Measurements from ENCODE around the gene TMBIM1. TPM values are rescaled to one million over a fixed set of nuclear protein-coding genes. Genes with fewer than 3 reads are reported as not detected.

Gene TMBIM1
- total and polyA plus RNA-seq, 2 donors (not counting 3 experiments of a cell fraction or from before 2014, with no cell fraction given): 141 to 229 TPM

- H3K79me2 ChIP-seq (ENCODE audit: control insufficient read depth, insufficient read depth, low read length): peaks cover 50% of the 10 kb centered on the region
These were observed 10.9 kb downstream of the TMBIM1 start for GRCh38 chr2:218281449-218281848.

More at GRCh38 chr2:218281449-218281848, 10.9 kb downstream of the TMBIM1 start:
- no peak overlapping the region for H3K4me2 ChIP-seq (ENCODE audit: insufficient read depth, low read length)
- no peaks in the 10 kb centered on the region for H3K27me3 ChIP-seq (ENCODE audit: control insufficient read depth in 2 of 2, insufficient read depth in 2 of 2, low read length in 2 of 2)
- no peak overlapping the region for H3K9ac ChIP-seq (replicated peaks; ENCODE audit: extremely low read depth, insufficient read depth, low read length)
- no TSS peak for BruUV-seq (replicated peaks)
- ChIA-PET POLR2A (no interaction called here), CTCF (interaction anchor here (1.5 kb wide), 1 partner anchor 8 kb away, joined by 7 read pairs; no protein-coding TSS in a partner anchor)
- H3K36me3 ChIP-seq (ENCODE audit: control insufficient read depth in 2 of 2, extremely low read depth in 1 of 2, insufficient read depth in 2 of 2, low read length in 2 of 2): peaks cover 12 to 48% of the 10 kb centered on the region in 2 experiments
- H4K20me1 ChIP-seq (replicated peaks; ENCODE audit: control insufficient read depth, extremely low read depth, insufficient read depth, low read length): no peaks in the 10 kb centered on the region
- H3K4me3 ChIP-seq (replicated peaks in 1 of 3; ENCODE audit: insufficient read depth in 1 of 3, low read depth in 1 of 3, low read length in 3 of 3): no peak overlapping the region
- FAIRE-seq: no peak
- H3K9me3 ChIP-seq (replicated peaks; ENCODE audit: control insufficient read depth, insufficient read depth, low read length): no peaks in the 10 kb centered on the region
- no peak overlapping the region for H2AFZ ChIP-seq (ENCODE audit: low read depth, low read length)
- H3K9me1 ChIP-seq (replicated peaks; ENCODE audit: control insufficient read depth, extremely low read depth, insufficient read depth, low read length): no peaks in the 10 kb centered on the region
- DNase-seq (ENCODE audit: low read depth, low spot score): no peak
- dilution Hi-C loops (cut with MboI; ENCODE audit: extremely low pct_ligation_motif_present, low sequenced_read_pairs) (no loop called here), intact Hi-C loops (cut with micrococcal nuclease) (no loop called here)
- H3K27ac ChIP-seq (ENCODE audit: insufficient read depth, low read depth, low read length): no peak overlapping the region
- peaks cover 37% of the 10 kb centered on the region for H3K4me1 ChIP-seq (ENCODE audit: control insufficient read depth, extremely low read depth, insufficient read depth, low read length)
- TF ChIP-seq CTCF (IDR thresholded peaks at IDR 0.05; ENCODE audit: extremely low read depth in 1 of 2, insufficient read depth in 1 of 2, low read depth in 1 of 2, low read length in 2 of 2): no peak
- TF ChIP-seq MYC (IDR thresholded peaks at IDR 0.05; ENCODE audit: low read depth, low read length): no peak
- TF ChIP-seq POLR2A (IDR thresholded peaks at IDR 0.05; ENCODE audit: low read depth, low read length): no peak
- no peak for TF ChIP-seq GATA2 (IDR thresholded peaks at IDR 0.05; ENCODE audit: insufficient read depth, insufficient read length, low read depth, low read length)
- no peak for TF ChIP-seq POLR2AphosphoS5 (IDR thresholded peaks at IDR 0.05; ENCODE audit: insufficient read depth, low read depth, low read length)
- TF ChIP-seq MAX (IDR thresholded peaks at IDR 0.05; ENCODE audit: insufficient read depth, insufficient read length): no peak
- TF ChIP-seq JUN (IDR thresholded peaks at IDR 0.05; ENCODE audit: borderline replicate concordance, insufficient read depth, insufficient read length, low read depth): no peak
- TF ChIP-seq EZH2 (IDR thresholded peaks at IDR 0.05; ENCODE audit: borderline replicate concordance, low read depth, low read length, severe bottlenecking): no peak
- TF ChIP-seq FOS (IDR thresholded peaks at IDR 0.05; ENCODE audit: borderline replicate concordance, insufficient read depth, low read length): no peak
